ENCODE measurements around the gene TBX15.
"Not testable (repeated sequence)": the region's sequence is repeated elsewhere in the genome, so short reads cannot be mapped to it uniquely, and the experiment has no call there.

The TBX15 gene

DNA sequence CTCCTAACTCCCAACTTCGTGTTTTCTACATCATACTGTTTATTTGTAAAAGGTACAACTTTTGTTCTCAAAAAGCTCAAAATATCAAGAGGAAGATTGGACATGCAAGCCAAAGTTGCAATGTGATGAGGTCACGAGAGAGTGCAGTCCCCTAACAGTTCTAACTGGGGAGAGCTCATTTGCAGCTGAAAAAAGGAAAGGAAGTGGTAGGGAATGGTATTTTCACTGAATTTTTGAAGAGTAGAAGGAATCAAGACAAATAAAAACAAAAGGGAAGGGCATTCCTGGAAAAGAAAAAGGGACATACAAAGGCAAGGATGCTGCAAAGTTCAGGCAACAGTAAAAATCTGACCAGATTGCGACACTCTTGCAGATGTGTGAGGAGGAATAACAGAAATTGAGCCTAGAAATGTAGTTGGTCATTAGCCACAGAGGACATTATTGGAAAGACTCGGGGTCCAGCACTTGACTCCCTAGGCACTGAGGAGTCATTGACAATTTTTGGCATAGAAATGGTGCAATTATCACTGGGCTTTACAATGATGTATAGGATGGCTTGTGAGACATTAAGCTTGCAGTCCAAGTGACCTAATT is 67.9 kb downstream of the TBX15 start:
- TF ChIP-seq MYC (IDR thresholded peaks at IDR 0.05; ENCODE audit: low read depth, low read length), result no peak
- TF ChIP-seq, protein P1, sequence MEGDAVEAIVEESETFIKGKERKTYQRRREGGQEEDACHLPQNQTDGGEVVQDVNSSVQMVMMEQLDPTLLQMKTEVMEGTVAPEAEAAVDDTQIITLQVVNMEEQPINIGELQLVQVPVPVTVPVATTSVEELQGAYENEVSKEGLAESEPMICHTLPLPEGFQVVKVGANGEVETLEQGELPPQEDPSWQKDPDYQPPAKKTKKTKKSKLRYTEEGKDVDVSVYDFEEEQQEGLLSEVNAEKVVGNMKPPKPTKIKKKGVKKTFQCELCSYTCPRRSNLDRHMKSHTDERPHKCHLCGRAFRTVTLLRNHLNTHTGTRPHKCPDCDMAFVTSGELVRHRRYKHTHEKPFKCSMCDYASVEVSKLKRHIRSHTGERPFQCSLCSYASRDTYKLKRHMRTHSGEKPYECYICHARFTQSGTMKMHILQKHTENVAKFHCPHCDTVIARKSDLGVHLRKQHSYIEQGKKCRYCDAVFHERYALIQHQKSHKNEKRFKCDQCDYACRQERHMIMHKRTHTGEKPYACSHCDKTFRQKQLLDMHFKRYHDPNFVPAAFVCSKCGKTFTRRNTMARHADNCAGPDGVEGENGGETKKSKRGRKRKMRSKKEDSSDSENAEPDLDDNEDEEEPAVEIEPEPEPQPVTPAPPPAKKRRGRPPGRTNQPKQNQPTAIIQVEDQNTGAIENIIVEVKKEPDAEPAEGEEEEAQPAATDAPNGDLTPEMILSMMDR (IDR thresholded peaks at IDR 0.05; ENCODE audit: low read depth, low read length), result no peak
- TF ChIP-seq, protein P2, sequence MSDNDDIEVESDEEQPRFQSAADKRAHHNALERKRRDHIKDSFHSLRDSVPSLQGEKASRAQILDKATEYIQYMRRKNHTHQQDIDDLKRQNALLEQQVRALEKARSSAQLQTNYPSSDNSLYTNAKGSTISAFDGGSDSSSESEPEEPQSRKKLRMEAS (IDR thresholded peaks at IDR 0.05; ENCODE audit: low read depth, low read length), result no peak
- no peak for TF ChIP-seq POLR2A (IDR thresholded peaks at IDR 0.05; ENCODE audit: extremely low read depth, insufficient read length)
- no peak for DNase-seq (ENCODE audit: low read depth)
- no peak overlapping the region for H3K4me3 ChIP-seq (ENCODE audit: low read depth, low read length)

DNA sequence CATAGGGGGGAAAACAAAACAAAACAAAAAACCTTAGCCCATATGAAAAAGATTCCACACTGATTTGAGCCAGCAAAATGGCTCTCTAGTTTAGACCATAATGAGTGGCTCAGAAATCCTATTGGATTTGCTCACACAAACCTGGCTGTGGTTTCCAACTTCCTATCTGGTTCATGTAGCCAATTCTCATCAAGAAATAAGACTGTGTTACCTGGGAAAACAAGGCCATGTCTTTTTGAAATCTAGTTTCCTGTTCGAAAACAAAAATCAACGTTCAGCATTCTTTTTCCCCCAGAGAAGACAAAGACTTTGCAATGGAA is 69.2 kb downstream of the TBX15 start:
- TF ChIP-seq POLR2A (IDR thresholded peaks at IDR 0.05; ENCODE audit: extremely low read depth, insufficient read length) (no peak), MYC (IDR thresholded peaks at IDR 0.05; ENCODE audit: low read depth, low read length) (no peak)
- TF ChIP-seq, protein P2 (IDR thresholded peaks at IDR 0.05; ENCODE audit: low read depth, low read length), result no peak
- TF ChIP-seq, protein P1 (IDR thresholded peaks at IDR 0.05; ENCODE audit: low read depth, low read length), result no peak

DNA sequence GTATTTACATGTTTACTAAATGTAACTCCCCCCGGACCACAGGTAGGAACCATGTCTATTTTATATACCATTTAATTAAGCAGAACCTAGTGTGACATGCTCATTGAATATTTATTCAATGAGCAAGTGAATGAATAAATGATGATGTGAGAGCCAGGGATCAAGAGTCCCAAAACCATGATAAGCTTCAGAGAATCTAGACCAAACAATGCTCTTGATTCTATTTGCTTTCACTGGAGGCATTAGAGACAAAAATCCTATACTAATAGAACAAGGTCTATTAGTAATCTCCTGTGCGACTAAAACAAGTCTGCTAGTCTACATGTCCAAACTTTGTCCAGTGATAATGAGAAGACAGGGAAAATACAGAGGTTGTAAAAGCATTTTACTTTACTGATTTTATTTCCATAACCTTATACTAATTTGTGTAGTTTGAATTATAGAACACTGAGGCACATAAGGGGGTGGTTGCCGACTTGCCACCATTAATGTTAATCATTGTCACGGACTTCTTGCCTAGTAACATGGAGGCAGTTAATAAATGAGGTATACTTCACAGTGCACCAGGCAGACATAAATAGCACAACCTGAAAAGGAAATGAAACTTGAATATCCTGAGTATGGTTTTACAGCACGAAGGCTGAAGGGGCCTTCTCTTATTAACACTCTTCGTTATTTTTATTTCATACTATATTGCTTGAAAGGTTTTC is 69.8 kb downstream of the TBX15 start:
- TF ChIP-seq, protein P1 (IDR thresholded peaks at IDR 0.05; ENCODE audit: low read depth, low read length), result no peak
- TF ChIP-seq MYC (IDR thresholded peaks at IDR 0.05; ENCODE audit: low read depth, low read length) (no peak), POLR2A (IDR thresholded peaks at IDR 0.05; ENCODE audit: extremely low read depth, insufficient read length) (no peak)
- TF ChIP-seq, protein P2 (IDR thresholded peaks at IDR 0.05; ENCODE audit: low read depth, low read length), result no peak
- no peak overlapping the region for H3K4me3 ChIP-seq (ENCODE audit: low read depth, low read length)
- no peak for DNase-seq (ENCODE audit: low read depth)

More for the DNA sequence above, 69.2 kb downstream of the TBX15 start:
- no peak for DNase-seq (ENCODE audit: low read depth)
- H3K4me3 ChIP-seq (ENCODE audit: low read depth, low read length), result no peak overlapping the region

DNA sequence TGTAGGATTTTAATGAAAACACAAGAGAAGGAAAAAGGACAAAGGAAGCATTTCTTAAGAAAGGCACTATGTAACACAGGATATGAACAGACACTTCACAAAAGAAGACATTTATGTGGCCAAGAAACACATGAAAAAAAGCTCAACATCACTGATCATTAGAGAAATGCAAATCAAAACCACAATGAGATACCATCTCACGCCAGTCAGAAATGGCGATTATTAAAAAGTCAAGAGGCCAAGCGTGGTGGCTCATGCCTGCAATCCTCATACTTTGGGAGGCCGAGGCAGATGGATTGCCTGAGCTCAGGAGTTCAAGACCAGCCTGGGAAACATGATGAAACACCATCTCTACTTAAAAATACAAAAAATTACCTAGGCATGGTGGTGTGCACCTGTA is 71.8 kb downstream of the TBX15 start:
- not testable (repeated sequence) for DNase-seq (ENCODE audit: low read depth); H3K4me3 ChIP-seq (ENCODE audit: low read depth, low read length)

DNA sequence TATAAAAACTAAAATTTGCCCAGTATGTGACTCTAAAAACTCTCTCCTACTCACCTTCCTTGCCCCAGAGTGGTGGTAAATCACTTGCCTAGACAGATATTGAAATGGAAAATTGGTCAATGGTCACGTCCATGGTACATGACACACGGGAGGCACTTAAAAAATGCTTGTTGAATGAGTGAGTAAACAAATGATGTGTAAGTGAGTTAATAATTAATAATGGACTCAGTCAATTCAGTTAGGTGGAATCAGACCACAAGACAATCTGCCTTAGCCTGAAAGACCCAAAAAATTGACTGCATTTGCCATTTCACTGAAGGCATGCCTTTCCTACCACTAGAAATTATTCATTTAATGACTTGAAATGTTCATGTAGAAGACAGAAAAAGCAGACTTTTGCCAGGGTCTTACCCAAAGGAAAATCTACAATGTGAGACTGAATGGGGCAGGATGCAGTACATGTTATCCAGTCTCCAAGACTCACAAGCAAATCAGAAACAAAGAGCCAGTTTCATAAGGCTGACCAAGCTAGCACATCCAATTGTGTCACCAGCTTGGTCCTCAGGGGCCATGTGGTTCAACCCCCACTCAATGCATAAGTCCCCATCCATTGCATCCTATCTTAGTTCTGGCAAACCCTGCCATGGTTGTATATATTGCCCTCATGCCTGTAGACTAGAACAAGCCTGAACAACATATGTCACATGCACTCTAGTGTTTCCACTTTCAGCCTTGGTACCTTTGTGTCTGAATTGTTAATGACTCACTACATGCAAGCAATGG is 73.6 kb downstream of the TBX15 start:
- no peak overlapping the region for H3K4me3 ChIP-seq (ENCODE audit: low read depth, low read length)
- TF ChIP-seq, protein P2 (IDR thresholded peaks at IDR 0.05; ENCODE audit: low read depth, low read length), result no peak
- TF ChIP-seq POLR2A (IDR thresholded peaks at IDR 0.05; ENCODE audit: extremely low read depth, insufficient read length) (no peak), MYC (IDR thresholded peaks at IDR 0.05; ENCODE audit: low read depth, low read length) (no peak)
- TF ChIP-seq, protein P1 (IDR thresholded peaks at IDR 0.05; ENCODE audit: low read depth, low read length), result no peak
- no peak for DNase-seq (ENCODE audit: low read depth)

DNA sequence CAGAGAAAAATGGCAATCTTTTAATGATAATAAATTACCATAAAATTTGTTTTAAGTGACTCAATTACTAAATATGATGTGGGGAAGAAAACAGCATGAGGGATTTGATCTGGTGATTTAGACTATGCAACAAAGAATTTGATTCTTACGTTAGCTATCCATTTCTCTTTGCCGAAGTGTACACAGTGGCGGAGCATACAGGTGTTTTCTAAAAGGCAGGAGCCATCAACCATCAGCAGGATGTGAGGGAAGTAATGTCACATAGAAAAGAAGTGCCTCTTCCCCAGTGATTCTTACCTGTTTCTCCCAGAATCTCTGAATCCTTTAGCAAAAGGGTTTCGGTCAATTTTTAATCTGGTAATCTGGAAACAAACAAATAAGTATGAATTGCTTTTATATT is 74.3 kb downstream of the TBX15 start:
- H3K4me3 ChIP-seq (ENCODE audit: low read depth, low read length), result no peak overlapping the region
- no peak for DNase-seq (ENCODE audit: low read depth)
- no peak for TF ChIP-seq MYC (IDR thresholded peaks at IDR 0.05; ENCODE audit: low read depth, low read length)
- TF ChIP-seq POLR2A (IDR thresholded peaks at IDR 0.05; ENCODE audit: extremely low read depth, insufficient read length), result no peak
- TF ChIP-seq, protein P1 (IDR thresholded peaks at IDR 0.05; ENCODE audit: low read depth, low read length), result no peak
- TF ChIP-seq, protein P2 (IDR thresholded peaks at IDR 0.05; ENCODE audit: low read depth, low read length), result no peak
